ENCODE data around the gene PIK3R3.

PIK3R3 gene

GRCh38 chr1:46019348-46019747 lies 113.1 kb downstream of the PIK3R3 start:
- TF ChIP-seq EZH2phosphoT487 (IDR thresholded peaks at IDR 0.05; ENCODE audit: borderline replicate concordance) (no peak), CTCF (conservative IDR thresholded peaks at IDR 0.05; ENCODE audit: low read length) (no peak)
- H3K4me1 ChIP-seq (ENCODE audit: insufficient read depth, low read length, poor library complexity, severe bottlenecking): no peaks in the 10 kb centered on the region

GRCh38 chr1:46017876-46018503 lies 114.4 kb downstream of the PIK3R3 start:
- Histone ChIP-seq H3K4me1 (ENCODE audit: insufficient read depth, low read length, poor library complexity, severe bottlenecking) (no peaks in the 10 kb centered on the region), H3K9ac (ENCODE audit: low read depth, low read length, poor library complexity, severe bottlenecking) (no peak overlapping the region), H4K20me1 (ENCODE audit: insufficient read depth, low read length, poor library complexity, severe bottlenecking) (no peaks in the 10 kb centered on the region), H3K4me3 (ENCODE audit: low read length, poor library complexity, severe bottlenecking) (no peak overlapping the region), H3K36me3 (ENCODE audit: insufficient read depth, low read length) (peaks cover 11% of the 10 kb centered on the region; the same call in 1 of the 2 replicates), H3K9me2 (replicated peaks; ENCODE audit: low read depth, low read length) (no peaks in the 10 kb centered on the region), H3K79me2 (ENCODE audit: insufficient read depth, low read length) (no peaks in the 10 kb centered on the region), H3K9me3 (ENCODE audit: insufficient read depth, low read depth, low read length) (no peaks in the 10 kb centered on the region), H3K4me2 (ENCODE audit: low read depth, low read length, poor library complexity, severe bottlenecking) (no peak overlapping the region), H2AFZ (ENCODE audit: low read length) (no peak overlapping the region), H3K27me3 (ENCODE audit: insufficient read depth, low read length, poor library complexity, severe bottlenecking) (no peaks in the 10 kb centered on the region), H3F3A (ENCODE audit: low read depth) (no peaks in the 10 kb centered on the region)
- TF ChIP-seq EZH2phosphoT487 (IDR thresholded peaks at IDR 0.05; ENCODE audit: borderline replicate concordance): no peak
- TF ChIP-seq CTCF (conservative IDR thresholded peaks at IDR 0.05; ENCODE audit: low read length): no peak

More at GRCh38 chr1:46019348-46019747, 113.1 kb downstream of the PIK3R3 start:
- H3K4me2 ChIP-seq (ENCODE audit: low read depth, low read length, poor library complexity, severe bottlenecking): no peak overlapping the region
- H3K4me3 ChIP-seq (ENCODE audit: low read length, poor library complexity, severe bottlenecking): no peak overlapping the region
- no peak overlapping the region for H2AFZ ChIP-seq (ENCODE audit: low read length)
- no peaks in the 10 kb centered on the region for H3K79me2 ChIP-seq (ENCODE audit: insufficient read depth, low read length)
- no peaks in the 10 kb centered on the region for H3K9me2 ChIP-seq (replicated peaks; ENCODE audit: low read depth, low read length)
- H3K27me3 ChIP-seq (ENCODE audit: insufficient read depth, low read length, poor library complexity, severe bottlenecking): no peaks in the 10 kb centered on the region
- no peak overlapping the region for H3K9ac ChIP-seq (ENCODE audit: low read depth, low read length, poor library complexity, severe bottlenecking)
- no peaks in the 10 kb centered on the region for H4K20me1 ChIP-seq (ENCODE audit: insufficient read depth, low read length, poor library complexity, severe bottlenecking)
- no peaks in the 10 kb centered on the region for H3F3A ChIP-seq (ENCODE audit: low read depth)
- peaks cover 24% of the 10 kb centered on the region; the same call in 1 of the 2 replicates for H3K36me3 ChIP-seq (ENCODE audit: insufficient read depth, low read length)
- no peaks in the 10 kb centered on the region for H3K9me3 ChIP-seq (ENCODE audit: insufficient read depth, low read depth, low read length)

- H3F3A ChIP-seq (ENCODE audit: low read depth): no peaks in the 10 kb centered on the region
- H3K9me3 ChIP-seq (ENCODE audit: insufficient read depth, low read depth, low read length): no peaks in the 10 kb centered on the region
- no peak for TF ChIP-seq EZH2phosphoT487 (IDR thresholded peaks at IDR 0.05; ENCODE audit: borderline replicate concordance)
- no peak for TF ChIP-seq CTCF (conservative IDR thresholded peaks at IDR 0.05; ENCODE audit: low read length)
- no peaks in the 10 kb centered on the region for H4K20me1 ChIP-seq (ENCODE audit: insufficient read depth, low read length, poor library complexity, severe bottlenecking)
- H3K9ac ChIP-seq (ENCODE audit: low read depth, low read length, poor library complexity, severe bottlenecking): no peak overlapping the region
- no peak overlapping the region for H2AFZ ChIP-seq (ENCODE audit: low read length)
- H3K4me3 ChIP-seq (ENCODE audit: low read length, poor library complexity, severe bottlenecking): no peak overlapping the region
- H3K4me1 ChIP-seq (ENCODE audit: insufficient read depth, low read length, poor library complexity, severe bottlenecking): no peaks in the 10 kb centered on the region
- H3K27me3 ChIP-seq (ENCODE audit: insufficient read depth, low read length, poor library complexity, severe bottlenecking): no peaks in the 10 kb centered on the region
- peaks cover 23% of the 10 kb centered on the region; the same call in 1 of the 2 replicates for H3K36me3 ChIP-seq (ENCODE audit: insufficient read depth, low read length)
- no peaks in the 10 kb centered on the region for H3K9me2 ChIP-seq (replicated peaks; ENCODE audit: low read depth, low read length)
- no peaks in the 10 kb centered on the region for H3K79me2 ChIP-seq (ENCODE audit: insufficient read depth, low read length)
- H3K4me2 ChIP-seq (ENCODE audit: low read depth, low read length, poor library complexity, severe bottlenecking): no peak overlapping the region
Measured at GRCh38 chr1:46013581-46013980, 118.8 kb downstream of the PIK3R3 start.

Data from Loucy (cell line).